GM12878 (cell line): ENCODE results near the gene CXCL13. TPM values are rescaled to one million over a fixed set of nuclear protein-coding genes. Genes with fewer than 3 reads are reported as not detected.

Experiments used
- ATAC-seq: fragments of 200-7000 bp; cut with Tn5 transposase; 3 replicates; pipeline ENCODE4 v1.9.1; 2020; ENCODE audit warnings: mild to moderate bottlenecking, moderate library complexity
- BruUV-seq: library from RNA; stranded (reverse); fragments of 400-500 nt; replicated peaks from 2 replicates; lab custom pipeline; 2021; lab: Mats Ljungman, UMichigan
- CTCF ChIA-PET: fragments of 300-600 bp; sonication (Branson Sonifier 250); formaldehyde crosslinking; extraction: SDS; loops from one replicate; lab custom pipeline; 2021; ENCODE audit warnings: inconsistent platforms; lab: Yijun Ruan, JAX
- POLR2A ChIA-PET: fragments of 350-600 bp; formaldehyde crosslinking; extraction: SDS; loops from one replicate; lab custom pipeline; 2021; ENCODE audit warnings: inconsistent platforms; lab: Charles Lee
- RAD21 ChIA-PET: fragments of 300-600 bp; sonication (Branson Sonifier 250); formaldehyde crosslinking; loops from one replicate; lab custom pipeline; 2023; ENCODE audit warnings: antibody characterized with exemption; ENCODE audit not compliant: unreplicated experiment; lab: Charles Lee
- SMC1A ChIA-PET: fragments of 300-600 bp; sonication (Branson Sonifier 250); formaldehyde crosslinking; loops from one replicate; lab custom pipeline; 2023; ENCODE audit not compliant: unreplicated experiment, uncharacterized antibody; lab: Charles Lee
- DNase-seq: peaks from one replicate; pipeline ENCODE4 v3.0.0-alpha.2; 2011; ENCODE audit warnings: low read depth, low spot score
- FAIRE-seq: peaks from 3 replicates; lab custom pipeline; 2011; peaks lifted over from hg19 to GRCh38; lab: Jason Lieb, UNC
- H2AFZ ChIP-seq: 2 replicates; pipeline ENCODE4 v1.6.0; 2011; ENCODE audit warnings: low read depth, low read length, control low read depth; ENCODE audit not compliant: control insufficient read depth
- H3K27ac ChIP-seq: 2 replicates; pipeline ENCODE4 v1.5.1; 2011; ENCODE audit warnings: control low read depth; ENCODE audit not compliant: control insufficient read depth, insufficient read depth
- H3K27me3 ChIP-seq, 2 experiments: replicated peaks in 1 of 2; 2 replicates each; pipeline versions ENCODE4 v1.6.0 to v1.6.1; 2011; ENCODE audit warnings: low read length in 1 of 2; ENCODE audit not compliant: control insufficient read depth in 2 of 2, insufficient read depth in 2 of 2
- H3K36me3 ChIP-seq, 2 experiments: 2 replicates each; pipeline ENCODE4 v1.5.1; 2011; ENCODE audit warnings: low read length in 1 of 2; ENCODE audit not compliant: control insufficient read depth in 2 of 2, insufficient read depth in 2 of 2
- H3K4me1 ChIP-seq: 2 replicates; pipeline ENCODE4 v1.6.1; 2011; ENCODE audit warnings: mild to moderate bottlenecking, low read length, moderate library complexity, mixed read lengths; ENCODE audit not compliant: control insufficient read depth, insufficient read depth
- H3K4me2 ChIP-seq: 2 replicates; pipeline ENCODE4 v1.6.0; 2011; ENCODE audit warnings: control low read depth; ENCODE audit not compliant: control insufficient read depth, insufficient read depth
- H3K4me3 ChIP-seq: fragments of 200-600 bp; sonication (generic); 2 replicates; pipeline ENCODE4 v1.5.1; 2016
- H3K79me2 ChIP-seq: 2 replicates; pipeline ENCODE4 v1.6.0; 2011; ENCODE audit warnings: low read length; ENCODE audit not compliant: control insufficient read depth, insufficient read depth
- H3K9ac ChIP-seq: 2 replicates; pipeline ENCODE4 v1.8.0; 2011; ENCODE audit warnings: low read length, control low read depth, mixed read lengths; ENCODE audit not compliant: control insufficient read depth, insufficient read depth
- H3K9me3 ChIP-seq: replicated peaks from 3 replicates; pipeline ENCODE4 v1.5.1; 2011; ENCODE audit warnings: mild to moderate bottlenecking, low read length; ENCODE audit not compliant: control insufficient read depth, insufficient read depth
- H4K20me1 ChIP-seq: 2 replicates; pipeline ENCODE4 v1.6.0; 2011; ENCODE audit not compliant: control insufficient read depth, insufficient read depth
- MEF2B ChIP-seq: fragments of 450-650 bp; IDR thresholded peaks from 2 replicates; pipeline ENCODE4 v1.6.1; 2018; ENCODE audit warnings: mild to moderate bottlenecking, moderate library complexity; ENCODE audit not compliant: partially characterized antibody, poor library complexity, severe bottlenecking
- RAD21 ChIP-seq: IDR thresholded peaks from 2 replicates; pipeline ENCODE4 v1.6.1; 2011; ENCODE audit warnings: mild to moderate bottlenecking, low read depth, low read length, moderate library complexity; ENCODE audit not compliant: insufficient read depth
- RUNX3 ChIP-seq: IDR thresholded peaks from 2 replicates; pipeline ENCODE4 v1.6.1; 2012; ENCODE audit warnings: low read length, inconsistent platforms
- SMC3 ChIP-seq: IDR thresholded peaks from 2 replicates; pipeline ENCODE4 v1.6.1; 2011; ENCODE audit warnings: low read length, improper control_type of control experiment, borderline replicate concordance
- WGBS: methylation state at CpG from one replicate; pipeline ENCODE4 v1.1.6; 2016; ENCODE audit warnings: low lambda C conversion rate; ENCODE audit not compliant: insufficient replicate concordance, insufficient coverage; ENCODE audit errors: missing lambda C conversion rate; 5-methylcytosine and 5-hydroxymethylcytosine counted together
- in situ Hi-C: fragments of 300-500 bp; cut with MboI; formaldehyde crosslinking; loops from 9 replicates; pipeline ENCODE4 v1.14.3; 2018; ENCODE audit warnings: mixed read lengths
- intact Hi-C: fragments of 100-400 bp; cut with micrococcal nuclease; formaldehyde crosslinking; loops from one replicate; pipeline ENCODE4 v1.14.2; 2022; ENCODE audit not compliant: unreplicated experiment
- polyA plus RNA-seq, 11 experiments: library from polyadenylated mRNA; depleted of rRNA in 4 of 11; unstranded in 6 of 11; stranded (reverse) in 5 of 11; fragments of >200 nt; fragmentation: Nextera tagmentation in 4 of 11; fragmentation: Illumina TruSeq in 1 of 11; extraction: Ambion mirVana in 4 of 11; extraction: Trizol in 1 of 11; gene quantifications; 1 replicate in 1 of 11; 2 replicates in 10 of 11; pipeline versions ENCODE4 v1.2.1 to v1.2.3, GENCODE V29; 2011 to 2016; ENCODE audit warnings: inconsistent platforms in 2 of 11, missing spikeins in 2 of 11, low read depth in 1 of 11
- total RNA-seq, 4 experiments: library from RNA; depleted of rRNA in 3 of 4; stranded (reverse); fragments of >200 nt in 3 of 4; fragmentation: Illumina TruSeq in 1 of 4; extraction: Trizol in 1 of 4; gene quantifications; 2 replicates each; pipeline versions ENCODE4 v1.2.1 to v1.2.3, GENCODE V29; 2013 to 2021
- TF ChIP-seq, protein P1 (sequence below): IDR thresholded peaks from 2 replicates; pipeline ENCODE4 v1.6.1; 2012; ENCODE audit warnings: improper control_type of control experiment, low read depth, low read length; ENCODE audit not compliant: insufficient replicate concordance
- TF ChIP-seq, protein P2 (sequence below), 3 experiments: IDR thresholded peaks in 2 of 3; conservative IDR thresholded peaks in 1 of 3; 2 replicates each; pipeline ENCODE4 v1.5.1; 2011; ENCODE audit warnings: low read depth in 3 of 3, low read length in 3 of 3, mild to moderate bottlenecking in 3 of 3, control low read depth in 2 of 3, moderate library complexity in 2 of 3, inconsistent platforms in 1 of 3, mixed read lengths in 1 of 3; ENCODE audit not compliant: control insufficient read depth in 2 of 3, insufficient read depth in 1 of 3; ENCODE audit errors: extremely low read depth in 1 of 3

CXCL13 gene
- total and polyA plus RNA-seq, 10 of the 15 experiments (the other 5 are each of a cell fraction or from before 2014, with no cell fraction given) = 0.05 to 0.16 TPM; not detected in 8

DNA sequence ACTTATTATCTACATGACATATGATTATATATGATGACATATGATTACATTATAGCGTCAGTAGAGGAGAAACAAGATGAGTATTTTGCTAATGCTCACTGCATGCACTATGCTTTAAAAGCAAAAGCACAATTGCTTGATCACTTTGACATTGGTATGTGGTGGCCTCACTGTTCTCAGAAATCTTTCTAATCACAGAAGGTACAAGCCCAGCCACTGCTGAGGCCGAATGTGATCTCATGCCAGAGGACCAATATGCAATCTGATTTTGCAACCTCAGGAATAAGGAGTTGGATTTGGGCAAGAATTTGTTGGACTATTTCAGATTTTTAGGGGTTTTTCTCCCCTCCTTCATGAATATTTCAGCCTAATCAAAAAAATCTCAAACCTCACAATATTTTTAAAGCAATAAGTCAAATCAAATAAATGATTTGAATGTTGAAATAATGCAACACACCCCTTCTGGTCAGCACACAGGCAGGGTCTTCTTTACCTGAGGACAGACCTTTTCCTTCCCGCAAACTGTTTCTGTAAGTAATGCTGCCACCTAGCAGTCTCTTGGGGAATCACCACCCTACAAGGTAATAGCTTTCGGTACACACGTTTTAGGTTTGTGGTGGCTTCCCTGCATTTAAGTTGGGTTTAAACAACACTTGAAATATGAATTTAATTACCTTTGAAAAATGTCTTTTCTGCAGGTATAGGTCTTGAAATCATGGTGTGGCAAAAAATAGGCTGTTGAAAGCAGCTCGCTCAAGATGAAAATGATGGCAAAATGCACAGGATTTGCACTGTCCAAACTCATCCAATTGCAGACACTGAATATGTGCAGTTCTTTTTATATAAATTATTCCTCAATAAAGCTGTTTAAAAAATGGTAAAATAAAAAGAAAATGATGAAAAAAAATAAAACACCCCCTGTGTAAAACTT lies 4.8 kb upstream of the CXCL13 start:
- CTCF ChIA-PET = interaction anchor here (0.6 to 4.4 kb wide), 59 partner anchors 9 to 788 kb away, joined by 3 to 84 read pairs (median 4); partner anchors contain the start of gene MRPL1
- peak; percentile 74 for FAIRE-seq
- RAD21 ChIA-PET = interaction anchor here (0.8 to 3.1 kb wide), 22 partner anchors 9 to 235 kb away, joined by 3 to 16 read pairs (median 4); no protein-coding TSS in a partner anchor
- Histone ChIP-seq H3K9ac (no peak overlapping the region), H3K36me3 (no peaks in the 10 kb centered on the region), H3K4me2 (no peak overlapping the region), H3K9me3 (no peaks in the 10 kb centered on the region), H3K4me1 (no peaks in the 10 kb centered on the region), H3K27me3 (no peaks in the 10 kb centered on the region), H4K20me1 (no peaks in the 10 kb centered on the region), H3K27ac (no peak overlapping the region), H3K4me3 (no peak overlapping the region), H2AFZ (no peak overlapping the region), H3K79me2 (no peaks in the 10 kb centered on the region)
- SMC1A ChIA-PET = interaction anchor here (0.7 to 4.4 kb wide), 36 partner anchors 9 to 287 kb away, joined by 3 to 43 read pairs (median 4); no protein-coding TSS in a partner anchor
- BruUV-seq = no TSS peak
- in situ Hi-C loops = loop anchor here (5.0 kb wide), 1 partner anchor 213 kb away; no protein-coding TSS in a partner anchor
- intact Hi-C loops = loop anchor here (1.0 to 5.0 kb wide), 2 partner anchors 133 to 215 kb away; no protein-coding TSS in a partner anchor
- 18% methylated on average over 6 of the region's 6 CpGs for WGBS
- TF ChIP-seq SMC3 (peak; percentile 64; the same call in 1 of the 2 replicates), RAD21 (peak; percentile 86), RUNX3 (peak; percentile 30), MEF2B (no peak)
- TF ChIP-seq, protein P1, sequence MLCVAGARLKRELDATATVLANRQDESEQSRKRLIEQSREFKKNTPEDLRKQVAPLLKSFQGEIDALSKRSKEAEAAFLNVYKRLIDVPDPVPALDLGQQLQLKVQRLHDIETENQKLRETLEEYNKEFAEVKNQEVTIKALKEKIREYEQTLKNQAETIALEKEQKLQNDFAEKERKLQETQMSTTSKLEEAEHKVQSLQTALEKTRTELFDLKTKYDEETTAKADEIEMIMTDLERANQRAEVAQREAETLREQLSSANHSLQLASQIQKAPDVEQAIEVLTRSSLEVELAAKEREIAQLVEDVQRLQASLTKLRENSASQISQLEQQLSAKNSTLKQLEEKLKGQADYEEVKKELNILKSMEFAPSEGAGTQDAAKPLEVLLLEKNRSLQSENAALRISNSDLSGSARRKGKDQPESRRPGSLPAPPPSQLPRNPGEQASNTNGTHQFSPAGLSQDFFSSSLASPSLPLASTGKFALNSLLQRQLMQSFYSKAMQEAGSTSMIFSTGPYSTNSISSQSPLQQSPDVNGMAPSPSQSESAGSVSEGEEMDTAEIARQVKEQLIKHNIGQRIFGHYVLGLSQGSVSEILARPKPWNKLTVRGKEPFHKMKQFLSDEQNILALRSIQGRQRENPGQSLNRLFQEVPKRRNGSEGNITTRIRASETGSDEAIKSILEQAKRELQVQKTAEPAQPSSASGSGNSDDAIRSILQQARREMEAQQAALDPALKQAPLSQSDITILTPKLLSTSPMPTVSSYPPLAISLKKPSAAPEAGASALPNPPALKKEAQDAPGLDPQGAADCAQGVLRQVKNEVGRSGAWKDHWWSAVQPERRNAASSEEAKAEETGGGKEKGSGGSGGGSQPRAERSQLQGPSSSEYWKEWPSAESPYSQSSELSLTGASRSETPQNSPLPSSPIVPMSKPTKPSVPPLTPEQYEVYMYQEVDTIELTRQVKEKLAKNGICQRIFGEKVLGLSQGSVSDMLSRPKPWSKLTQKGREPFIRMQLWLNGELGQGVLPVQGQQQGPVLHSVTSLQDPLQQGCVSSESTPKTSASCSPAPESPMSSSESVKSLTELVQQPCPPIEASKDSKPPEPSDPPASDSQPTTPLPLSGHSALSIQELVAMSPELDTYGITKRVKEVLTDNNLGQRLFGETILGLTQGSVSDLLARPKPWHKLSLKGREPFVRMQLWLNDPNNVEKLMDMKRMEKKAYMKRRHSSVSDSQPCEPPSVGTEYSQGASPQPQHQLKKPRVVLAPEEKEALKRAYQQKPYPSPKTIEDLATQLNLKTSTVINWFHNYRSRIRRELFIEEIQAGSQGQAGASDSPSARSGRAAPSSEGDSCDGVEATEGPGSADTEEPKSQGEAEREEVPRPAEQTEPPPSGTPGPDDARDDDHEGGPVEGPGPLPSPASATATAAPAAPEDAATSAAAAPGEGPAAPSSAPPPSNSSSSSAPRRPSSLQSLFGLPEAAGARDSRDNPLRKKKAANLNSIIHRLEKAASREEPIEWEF = no peak
- TF ChIP-seq, protein P2, sequence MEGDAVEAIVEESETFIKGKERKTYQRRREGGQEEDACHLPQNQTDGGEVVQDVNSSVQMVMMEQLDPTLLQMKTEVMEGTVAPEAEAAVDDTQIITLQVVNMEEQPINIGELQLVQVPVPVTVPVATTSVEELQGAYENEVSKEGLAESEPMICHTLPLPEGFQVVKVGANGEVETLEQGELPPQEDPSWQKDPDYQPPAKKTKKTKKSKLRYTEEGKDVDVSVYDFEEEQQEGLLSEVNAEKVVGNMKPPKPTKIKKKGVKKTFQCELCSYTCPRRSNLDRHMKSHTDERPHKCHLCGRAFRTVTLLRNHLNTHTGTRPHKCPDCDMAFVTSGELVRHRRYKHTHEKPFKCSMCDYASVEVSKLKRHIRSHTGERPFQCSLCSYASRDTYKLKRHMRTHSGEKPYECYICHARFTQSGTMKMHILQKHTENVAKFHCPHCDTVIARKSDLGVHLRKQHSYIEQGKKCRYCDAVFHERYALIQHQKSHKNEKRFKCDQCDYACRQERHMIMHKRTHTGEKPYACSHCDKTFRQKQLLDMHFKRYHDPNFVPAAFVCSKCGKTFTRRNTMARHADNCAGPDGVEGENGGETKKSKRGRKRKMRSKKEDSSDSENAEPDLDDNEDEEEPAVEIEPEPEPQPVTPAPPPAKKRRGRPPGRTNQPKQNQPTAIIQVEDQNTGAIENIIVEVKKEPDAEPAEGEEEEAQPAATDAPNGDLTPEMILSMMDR (IDR thresholded peaks at IDR 0.05 in 2 of 3, conservative IDR thresholded peaks at IDR 0.05 in 1 of 3; ENCODE audit: control insufficient read depth in 2 of 3, extremely low read depth in 1 of 3, insufficient read depth in 1 of 3, low read depth in 3 of 3, low read length in 3 of 3) = peak; percentile 81 to 85 (median 82)
- DNase-seq = no peak
- ATAC-seq = peak; percentile 88
- POLR2A ChIA-PET = no interaction called here
